Spleen (tissue), 11 donors: ENCODE measurements around the gene PLA2G2D. TPM values are rescaled to one million over a fixed set of nuclear protein-coding genes. Genes with fewer than 3 reads are reported as not detected.
A peak's percentile ranks its signal among the peaks of the same experiment; 100 is the strongest.

ENCODE experiments used
- DNase-seq: peaks from one replicate; pipeline ENCODE4 v3.0.0-alpha.2; 2020
- H3K27ac ChIP-seq, 8 donors: fragments of 200-600 bp; sonication (generic) in 7 of 8; 1 replicate in 4 of 8; 2 replicates in 4 of 8; pipeline versions ENCODE4 v1.5.0 to v1.8.0; 2016 to 2021; ENCODE audit warnings: inconsistent platforms in 4 of 8, mild to moderate bottlenecking in 4 of 8, moderate library complexity in 1 of 8
- H3K27me3 ChIP-seq, 7 donors: fragments of 200-600 bp; sonication (generic) in 6 of 7; replicated peaks in 1 of 7; 1 replicate in 4 of 7; 2 replicates in 3 of 7; pipeline versions ENCODE4 v1.5.0 to v1.8.0; 2016 to 2021; ENCODE audit warnings: inconsistent platforms in 3 of 7, mild to moderate bottlenecking in 1 of 7
- H3K36me3 ChIP-seq, 6 donors: fragments of 200-600 bp; sonication (generic) in 5 of 6; 1 replicate in 4 of 6; 2 replicates in 2 of 6; pipeline versions ENCODE4 v1.5.0 to v1.8.0; 2016 to 2021; ENCODE audit warnings: inconsistent platforms in 2 of 6
- H3K4me1 ChIP-seq, 6 donors: fragments of 200-600 bp; sonication (generic) in 5 of 6; 1 replicate in 3 of 6; 2 replicates in 3 of 6; pipeline versions ENCODE4 v1.5.0 to v1.8.0; 2016 to 2021; ENCODE audit warnings: inconsistent platforms in 3 of 6
- H3K4me3 ChIP-seq, 8 donors: fragments of 200-600 bp; sonication (generic) in 7 of 8; 1 replicate in 4 of 8; 2 replicates in 4 of 8; pipeline versions ENCODE4 v1.5.0 to v1.8.0; 2016 to 2021; ENCODE audit warnings: inconsistent platforms in 4 of 8, mild to moderate bottlenecking in 4 of 8, moderate library complexity in 2 of 8
- H3K9me3 ChIP-seq, 8 donors: fragments of 200-600 bp; sonication (generic) in 7 of 8; 1 replicate in 4 of 8; 2 replicates in 4 of 8; pipeline versions ENCODE4 v1.5.0 to v1.8.0; 2016 to 2021; ENCODE audit warnings: inconsistent platforms in 4 of 8
- POLR2A ChIP-seq, 3 donors: fragments of 450-650 bp; IDR thresholded peaks; one replicate each; pipeline ENCODE4 v1.5.1; 2017; ENCODE audit warnings: antibody characterized with exemption in 3 of 3, mild to moderate bottlenecking in 1 of 3
- POLR2AphosphoS5 ChIP-seq, 3 donors: sonication (generic); formaldehyde crosslinking; IDR thresholded peaks; one replicate each; pipeline ENCODE4 v1.5.1; 2017; ENCODE audit warnings: antibody characterized with exemption in 3 of 3
- WGBS, 5 donors: extraction: QIAGEN DNeasy Blood & Tissue Kit in 3 of 5; methylation state at CpG; one replicate each; pipeline versions ENCODE4 v1.1.5 to v1.1.7; 2013 to 2018; 5-methylcytosine and 5-hydroxymethylcytosine counted together
- intact Hi-C: fragments of 100-400 bp; cut with DNase I; formaldehyde crosslinking; loops from one replicate; pipeline ENCODE4 v1.15.0; 2023; ENCODE audit warnings: low total_unique reads
- polyA plus RNA-seq, 3 donors: library from polyadenylated mRNA; stranded (reverse); fragments of 200-250 nt; gene quantifications; one replicate each; pipeline ENCODE4 v1.2.1, GENCODE V29; 2013
- total RNA-seq, 7 donors: library from RNA; depleted of rRNA in 3 of 7; stranded (reverse); fragments of >200 nt in 3 of 7; fragmentation: NEBNext Ultra II Directional in 4 of 7; extraction: Animal tissue kit (Norgen Biotek cat#: 25700) in 4 of 7; gene quantifications; one replicate each; pipeline versions ENCODE4 v1.1.0 to v1.2.1, GENCODE V29; 2016 to 2021
- TF ChIP-seq, protein P1 (sequence below), 11 experiments: fragments of 200-600 bp in 7 of 11; fragments of 450-650 bp in 4 of 11; sonication (generic) in 4 of 11; IDR thresholded peaks in 8 of 11; conservative IDR thresholded peaks in 3 of 11; 1 replicate in 7 of 11; 2 replicates in 4 of 11; pipeline versions ENCODE4 v1.4.0 to v1.8.0; 2016 to 2021; ENCODE audit warnings: antibody characterized with exemption in 11 of 11, inconsistent platforms in 4 of 11, mild to moderate bottlenecking in 1 of 11
- donor health status: healthy with polysubstance abuse.
- donor health status: DM: no; HTN: no; CAD: no; lungs with moderate emphysema.
- donor health status: DM: no; HTN: no; CAD: no.
- donor health status: Bipolar disorder and iron deficiency.
- donor health status: healthy.
- donor health status: DM: no; HTN: no; CAD: no.
- donor health status: DM: yes; HTN: yes; CAD: no.

PLA2G2D gene
- total and polyA plus RNA-seq, 10 donors, result 0.92 to 28.7 (median 7.3) TPM

DNA sequence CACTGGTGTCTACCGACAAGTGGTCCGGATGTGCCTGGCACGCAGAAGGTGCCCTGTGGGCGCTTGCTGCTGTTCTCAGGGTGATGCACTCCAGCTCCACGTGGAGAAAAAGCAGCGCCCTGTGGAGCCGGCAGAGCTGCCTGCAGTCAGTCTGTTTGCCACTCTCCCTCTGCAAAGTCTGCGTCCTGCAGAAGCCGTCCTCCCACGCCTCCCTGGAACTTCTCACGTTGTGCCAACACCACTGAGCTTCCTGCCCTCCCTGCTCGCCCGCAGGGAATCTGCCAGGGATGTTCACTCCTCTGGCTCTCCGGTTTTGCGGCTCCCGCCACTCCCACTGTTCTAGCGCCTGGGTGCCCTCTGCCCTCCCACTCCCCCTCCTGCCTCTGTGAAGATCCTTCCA is 46.7 kb upstream of the PLA2G2D start:
- DNase-seq, result no peak
- H3K27ac ChIP-seq, result no peak overlapping the region
- TF ChIP-seq POLR2A (IDR thresholded peaks at IDR 0.05), result no peak
- peak in 2 of 3 donors; percentile 21 to 27 for TF ChIP-seq POLR2AphosphoS5 (IDR thresholded peaks at IDR 0.05)
- TF ChIP-seq, protein P1, sequence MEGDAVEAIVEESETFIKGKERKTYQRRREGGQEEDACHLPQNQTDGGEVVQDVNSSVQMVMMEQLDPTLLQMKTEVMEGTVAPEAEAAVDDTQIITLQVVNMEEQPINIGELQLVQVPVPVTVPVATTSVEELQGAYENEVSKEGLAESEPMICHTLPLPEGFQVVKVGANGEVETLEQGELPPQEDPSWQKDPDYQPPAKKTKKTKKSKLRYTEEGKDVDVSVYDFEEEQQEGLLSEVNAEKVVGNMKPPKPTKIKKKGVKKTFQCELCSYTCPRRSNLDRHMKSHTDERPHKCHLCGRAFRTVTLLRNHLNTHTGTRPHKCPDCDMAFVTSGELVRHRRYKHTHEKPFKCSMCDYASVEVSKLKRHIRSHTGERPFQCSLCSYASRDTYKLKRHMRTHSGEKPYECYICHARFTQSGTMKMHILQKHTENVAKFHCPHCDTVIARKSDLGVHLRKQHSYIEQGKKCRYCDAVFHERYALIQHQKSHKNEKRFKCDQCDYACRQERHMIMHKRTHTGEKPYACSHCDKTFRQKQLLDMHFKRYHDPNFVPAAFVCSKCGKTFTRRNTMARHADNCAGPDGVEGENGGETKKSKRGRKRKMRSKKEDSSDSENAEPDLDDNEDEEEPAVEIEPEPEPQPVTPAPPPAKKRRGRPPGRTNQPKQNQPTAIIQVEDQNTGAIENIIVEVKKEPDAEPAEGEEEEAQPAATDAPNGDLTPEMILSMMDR (IDR thresholded peaks at IDR 0.05 in 8 of 11, conservative IDR thresholded peaks at IDR 0.05 in 3 of 11), result no peak
- 51 to 69% (median 62%) methylated on average over 16 to 17 of the region's 17 CpGs for WGBS, 5 donors
- H3K27me3 ChIP-seq, result no peaks in the 10 kb centered on the region
- no peaks in the 10 kb centered on the region for H3K36me3 ChIP-seq
- H3K4me3 ChIP-seq, result no peak overlapping the region
- peaks cover 0 to 38% (median 25%) of the 10 kb centered on the region in 6 donors for H3K4me1 ChIP-seq
- intact Hi-C loops, result no loop called here
- peaks cover 0 to 45% (median 36%) of the 10 kb centered on the region in 8 donors for H3K9me3 ChIP-seq

DNA sequence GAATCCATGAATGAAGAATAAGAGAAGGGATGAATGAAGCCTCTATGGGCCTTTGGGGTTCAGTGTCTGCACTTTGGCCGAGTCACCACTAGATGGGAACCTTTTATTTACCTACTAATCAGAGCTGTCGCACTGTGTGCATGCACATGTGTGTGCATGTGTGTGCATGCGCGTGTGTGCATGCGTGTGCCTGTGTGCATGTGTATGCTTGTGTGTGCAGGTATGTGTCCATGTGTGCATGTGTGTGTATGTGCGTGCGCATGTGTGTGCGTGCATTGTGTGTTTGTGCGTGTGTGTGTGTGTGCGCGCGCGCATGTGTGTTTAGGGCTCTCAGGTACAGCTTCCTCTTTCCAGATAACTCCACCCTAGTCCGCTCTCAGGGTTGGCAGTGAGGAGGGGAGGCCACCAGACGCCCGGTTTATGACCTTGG is 46.2 kb upstream of the PLA2G2D start:
- Histone ChIP-seq H3K27me3 (no peaks in the 10 kb centered on the region), H3K4me3 (no peak overlapping the region), H3K27ac (peak overlapping the region in 1 of 8 donors; percentile 59), H3K36me3 (no peaks in the 10 kb centered on the region), H3K4me1 (peaks cover 0 to 33% (median 23%) of the 10 kb centered on the region in 6 donors), H3K9me3 (peaks cover 0 to 50% (median 41%) of the 10 kb centered on the region in 8 donors)
- WGBS, 5 donors, result 63 to 81% (median 74%) methylated on average over 15 to 16 of the region's 16 CpGs
- no peak for DNase-seq
- TF ChIP-seq, protein P1 (IDR thresholded peaks at IDR 0.05 in 8 of 11, conservative IDR thresholded peaks at IDR 0.05 in 3 of 11), result peak in 4 of 11 experiments; percentile 24 to 28 (median 25)
- no peak for TF ChIP-seq POLR2AphosphoS5 (IDR thresholded peaks at IDR 0.05)
- intact Hi-C loops, result no loop called here

DNA sequence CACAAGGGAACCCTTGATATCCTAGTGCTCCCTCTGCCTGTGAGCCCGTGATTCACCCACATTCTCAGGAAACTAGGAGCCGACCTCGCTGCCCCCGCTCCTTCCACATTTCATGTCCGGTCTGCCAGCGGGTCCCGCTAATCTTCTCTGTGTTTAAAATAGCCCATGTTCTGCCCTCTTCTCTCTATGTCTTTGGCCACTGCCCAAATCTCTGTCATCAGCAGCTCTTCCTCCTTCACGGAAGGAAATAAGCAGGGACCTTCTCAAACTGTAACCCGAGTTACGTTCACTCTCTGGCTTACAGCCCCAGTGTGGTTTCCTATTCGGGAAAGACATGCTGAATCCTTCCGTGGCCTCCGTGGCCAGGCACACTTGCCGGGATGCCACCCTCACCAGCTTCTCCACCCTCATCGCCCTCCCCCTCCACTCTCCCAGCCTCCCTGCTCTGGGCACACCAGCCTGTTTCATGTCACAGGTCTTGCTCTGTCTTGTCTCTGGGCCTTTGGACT is 45.4 kb upstream of the PLA2G2D start:
- Histone ChIP-seq H3K36me3 (no peaks in the 10 kb centered on the region), H3K4me3 (no peak overlapping the region), H3K4me1 (peaks cover 0 to 32% (median 23%) of the 10 kb centered on the region in 6 donors), H3K9me3 (peaks cover 4 to 58% (median 49%) of the 10 kb centered on the region in 8 donors), H3K27ac (peak overlapping the region in 6 of 8 donors; percentile 3 to 59 (median 48)), H3K27me3 (no peaks in the 10 kb centered on the region)
- DNase-seq, result no peak
- TF ChIP-seq POLR2AphosphoS5 (IDR thresholded peaks at IDR 0.05) (peak in 2 of 3 donors; percentile 32 to 40), POLR2A (IDR thresholded peaks at IDR 0.05) (no peak)
- TF ChIP-seq, protein P1 (IDR thresholded peaks at IDR 0.05 in 8 of 11, conservative IDR thresholded peaks at IDR 0.05 in 3 of 11), result peak in 1 of 11 experiments; percentile 24
- 45 to 69% (median 57%) methylated on average over 15 of the region's 15 CpGs for WGBS, 5 donors
- intact Hi-C loops, result no loop called here

DNA sequence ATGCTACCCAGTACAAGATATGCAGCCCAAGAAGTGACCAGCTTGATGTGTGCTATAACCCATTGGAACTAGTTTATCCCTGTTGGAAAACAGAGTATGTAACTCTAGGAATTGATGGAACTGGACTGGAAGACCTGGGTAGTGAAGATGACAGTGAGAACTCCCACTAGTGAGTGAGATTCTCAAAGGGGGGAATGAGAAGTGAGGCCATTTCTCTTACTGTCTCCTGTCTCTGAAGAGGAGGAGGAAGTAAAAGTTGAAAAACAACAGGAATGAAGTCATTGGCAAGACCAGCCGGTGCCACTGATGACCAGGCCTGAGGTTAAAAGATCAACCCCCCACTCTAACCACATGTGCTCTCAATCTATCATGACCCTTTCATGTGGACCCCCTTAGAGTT is 40.7 kb upstream of the PLA2G2D start:
- intact Hi-C loops, result no loop called here
- TF ChIP-seq POLR2AphosphoS5 (IDR thresholded peaks at IDR 0.05), result no peak
- TF ChIP-seq POLR2A (IDR thresholded peaks at IDR 0.05), result no peak
- no peak for DNase-seq
- Histone ChIP-seq H3K27me3 (no peaks in the 10 kb centered on the region), H3K4me1 (peaks cover 0 to 13% (median 9%) of the 10 kb centered on the region in 6 donors), H3K27ac (no peak overlapping the region), H3K4me3 (no peak overlapping the region), H3K36me3 (no peaks in the 10 kb centered on the region), H3K9me3 (peaks cover 4 to 82% (median 73%) of the 10 kb centered on the region in 8 donors)
- 76 to 83% (median 81%) methylated on average over 1 of the region's 1 CpG for WGBS, 5 donors
